ENCODE measurements around the gene NFIB.

DNA sequence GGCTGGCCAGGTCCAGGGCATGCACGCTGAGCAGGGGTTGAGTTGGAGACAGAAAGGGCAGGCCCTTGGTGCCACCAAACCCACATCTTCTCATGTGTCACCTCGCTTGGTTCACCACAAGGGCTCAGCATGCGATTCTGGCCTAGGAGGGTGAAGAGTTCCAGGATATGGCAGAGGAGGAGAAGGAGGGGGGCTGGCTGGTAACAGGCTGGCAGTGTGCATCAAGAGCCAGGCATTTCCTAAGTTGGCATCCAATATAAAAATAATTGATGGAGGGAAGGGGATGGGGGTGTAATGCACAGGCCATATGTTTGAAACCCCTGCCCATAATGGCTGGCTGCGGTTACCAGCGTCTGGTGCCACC is 255.6 kb downstream of the NFIB start:
- TF ChIP-seq POLR2A (IDR thresholded peaks at IDR 0.05), result no peak
- no peak for TF ChIP-seq EP300 (IDR thresholded peaks at IDR 0.05)
- no peak for TF ChIP-seq CTCF (IDR thresholded peaks at IDR 0.05)

Measured in gastroesophageal sphincter (tissue), 3 donors.